ENCODE measurements around the gene SCARB2. TPM values are rescaled to one million over a fixed set of nuclear protein-coding genes. Genes with fewer than 3 reads are reported as not detected.

SCARB2 gene
- total and polyA plus RNA-seq, 12 donors = 76.6 to 199 (median 105) TPM

DNA sequence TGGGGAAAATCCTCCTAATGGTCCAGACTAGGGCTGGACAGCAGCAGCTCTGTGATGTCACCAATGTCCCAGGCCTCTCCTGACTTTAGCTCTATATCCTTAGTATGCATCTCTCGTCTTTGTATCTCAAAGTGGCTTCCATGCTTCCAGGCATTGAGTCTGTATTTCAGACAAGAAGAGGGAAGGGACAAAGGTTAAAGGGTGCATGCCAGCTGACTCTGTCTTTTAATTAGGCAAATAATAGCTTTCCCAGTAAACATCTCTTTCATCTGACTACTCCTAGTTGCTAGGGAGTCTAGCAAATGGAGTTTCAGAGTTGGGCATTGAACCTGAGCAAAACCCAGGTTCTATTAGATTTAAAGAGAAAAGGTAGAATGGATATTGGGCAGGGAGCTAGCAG lies 43.3 kb upstream of the SCARB2 start:
- TF ChIP-seq, protein P1, sequence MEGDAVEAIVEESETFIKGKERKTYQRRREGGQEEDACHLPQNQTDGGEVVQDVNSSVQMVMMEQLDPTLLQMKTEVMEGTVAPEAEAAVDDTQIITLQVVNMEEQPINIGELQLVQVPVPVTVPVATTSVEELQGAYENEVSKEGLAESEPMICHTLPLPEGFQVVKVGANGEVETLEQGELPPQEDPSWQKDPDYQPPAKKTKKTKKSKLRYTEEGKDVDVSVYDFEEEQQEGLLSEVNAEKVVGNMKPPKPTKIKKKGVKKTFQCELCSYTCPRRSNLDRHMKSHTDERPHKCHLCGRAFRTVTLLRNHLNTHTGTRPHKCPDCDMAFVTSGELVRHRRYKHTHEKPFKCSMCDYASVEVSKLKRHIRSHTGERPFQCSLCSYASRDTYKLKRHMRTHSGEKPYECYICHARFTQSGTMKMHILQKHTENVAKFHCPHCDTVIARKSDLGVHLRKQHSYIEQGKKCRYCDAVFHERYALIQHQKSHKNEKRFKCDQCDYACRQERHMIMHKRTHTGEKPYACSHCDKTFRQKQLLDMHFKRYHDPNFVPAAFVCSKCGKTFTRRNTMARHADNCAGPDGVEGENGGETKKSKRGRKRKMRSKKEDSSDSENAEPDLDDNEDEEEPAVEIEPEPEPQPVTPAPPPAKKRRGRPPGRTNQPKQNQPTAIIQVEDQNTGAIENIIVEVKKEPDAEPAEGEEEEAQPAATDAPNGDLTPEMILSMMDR (IDR thresholded peaks at IDR 0.05) = no peak
- no peak overlapping the region for H3K27ac ChIP-seq
- H3K27me3 ChIP-seq = peaks cover 0 to 24% (median 8%) of the 10 kb centered on the region in 7 donors
- no peak overlapping the region for H3K4me3 ChIP-seq
- peaks cover 0 to 4% (median 0%) of the 10 kb centered on the region in 9 donors for H3K4me1 ChIP-seq
- no peaks in the 10 kb centered on the region for H3K36me3 ChIP-seq
- ATAC-seq (no peak), DNase-seq (no peak)
- WGBS, 2 donors = 76 to 81% methylated on average over 1 of the region's 1 CpG
- intact Hi-C loops (cut with DNase I) = loop anchor here in 3 of 10 donors (10.0 kb wide), 2 partner anchors 72 to 82 kb away; no protein-coding TSS in a partner anchor
- H3K9me3 ChIP-seq = no peaks in the 10 kb centered on the region

DNA sequence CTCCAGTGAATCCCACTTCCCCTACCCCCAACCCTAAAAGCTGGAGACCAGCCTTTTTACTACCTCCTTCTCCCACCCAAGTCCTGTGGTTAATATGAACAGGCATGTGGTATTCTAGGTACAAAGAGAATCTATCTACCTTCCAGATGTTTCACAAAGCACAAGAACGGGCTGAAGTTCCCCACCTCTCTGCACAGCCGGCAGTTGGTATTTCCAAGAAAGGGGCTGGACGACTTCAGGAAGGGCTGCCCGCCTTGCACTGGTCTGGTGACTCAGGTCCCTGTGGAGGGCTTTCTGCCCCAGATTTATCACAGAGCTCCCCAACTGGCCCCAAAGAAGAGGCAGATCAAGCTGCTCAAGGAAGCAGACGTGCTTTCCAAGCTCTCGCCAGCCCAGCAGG lies 42.4 kb upstream of the SCARB2 start:
- DNase-seq = no peak
- TF ChIP-seq, protein P1 (IDR thresholded peaks at IDR 0.05) = no peak
- Histone ChIP-seq H3K27me3 (peaks cover 0 to 34% (median 13%) of the 10 kb centered on the region in 7 donors), H3K4me3 (no peak overlapping the region), H3K27ac (no peak overlapping the region), H3K4me1 (peaks cover 0 to 12% (median 3%) of the 10 kb centered on the region in 9 donors), H3K9me3 (no peaks in the 10 kb centered on the region), H3K36me3 (no peaks in the 10 kb centered on the region)
- WGBS, 2 donors = 86 to 89% methylated on average over 6 of the region's 6 CpGs
- intact Hi-C loops (cut with DNase I) = loop anchor here in 3 of 10 donors (10.0 kb wide), 2 partner anchors 71 to 81 kb away; no protein-coding TSS in a partner anchor
- ATAC-seq = no peak

DNA sequence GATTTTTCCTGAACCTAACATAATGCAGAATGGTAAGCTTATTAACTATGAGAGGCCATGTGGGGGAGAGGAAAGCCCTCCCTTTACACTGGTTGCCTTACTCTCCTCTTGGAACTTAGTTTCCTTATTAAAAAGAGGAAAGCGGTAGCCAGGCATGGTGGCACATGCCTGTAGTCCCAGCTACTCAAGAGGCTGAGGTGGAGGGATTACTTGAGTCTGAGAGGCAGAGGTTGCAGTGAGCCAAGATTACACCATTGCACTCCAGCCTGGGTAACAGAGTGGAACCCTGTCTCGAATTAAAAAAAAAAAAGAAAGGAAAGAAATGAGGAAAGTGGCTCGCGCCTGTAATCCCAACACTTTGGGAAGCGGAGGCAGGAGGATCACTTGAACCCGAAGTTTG lies 39.9 kb upstream of the SCARB2 start:
- no peak overlapping the region for H3K4me3 ChIP-seq
- no peak overlapping the region for H3K27ac ChIP-seq
- no peaks in the 10 kb centered on the region for H3K36me3 ChIP-seq
- ATAC-seq (no peak), DNase-seq (no peak)
- H3K27me3 ChIP-seq = peaks cover 0 to 57% (median 17%) of the 10 kb centered on the region in 7 donors
- TF ChIP-seq, protein P1 (IDR thresholded peaks at IDR 0.05) = no peak
- WGBS, 2 donors = 80 to 86% methylated on average over 6 of the region's 6 CpGs
- H3K9me3 ChIP-seq = no peaks in the 10 kb centered on the region
- peaks cover 0 to 15% (median 7%) of the 10 kb centered on the region in 9 donors for H3K4me1 ChIP-seq
- intact Hi-C loops (cut with DNase I) = loop anchor here in 5 of 10 donors (2.0 to 10.0 kb wide), 4 partner anchors 41 to 79 kb away; partner anchors contain the start of genes SCARB2 (in 1 of the 5) and STBD1 (in 1 of the 5)

DNA sequence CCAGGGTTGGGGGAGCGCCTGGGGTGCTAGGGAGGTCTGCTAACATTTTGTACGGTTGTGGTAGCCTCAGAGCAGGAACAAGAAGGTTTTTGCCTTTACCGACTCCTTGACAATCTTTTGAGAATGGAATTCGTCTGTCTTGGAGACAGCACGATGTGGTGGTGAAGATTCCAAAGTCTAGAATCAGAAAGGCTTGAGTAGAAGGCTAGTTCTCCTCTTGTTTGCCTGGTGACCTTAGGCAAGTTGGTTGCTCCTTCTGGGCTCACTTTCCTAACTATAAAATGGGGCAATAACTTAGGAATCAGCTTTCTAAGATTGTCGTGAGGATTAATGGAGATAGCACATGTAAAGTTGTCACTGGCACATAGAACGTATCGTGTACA lies 38.6 kb upstream of the SCARB2 start:
- H3K9me3 ChIP-seq = no peaks in the 10 kb centered on the region
- peaks cover 0 to 62% (median 17%) of the 10 kb centered on the region in 7 donors for H3K27me3 ChIP-seq
- 76 to 79% methylated on average over 8 of the region's 8 CpGs for WGBS, 2 donors
- TF ChIP-seq, protein P1 (IDR thresholded peaks at IDR 0.05) = no peak
- H3K27ac ChIP-seq = no peak overlapping the region
- peak overlapping the region in 9 of 10 donors; percentile 44 to 77 (median 68) for H3K4me3 ChIP-seq
- intact Hi-C loops (cut with DNase I) = loop anchor here in 5 of 10 donors (2.0 to 10.0 kb wide), 4 partner anchors 40 to 77 kb away; partner anchors contain the start of genes SCARB2 (in 1 of the 5) and STBD1 (in 1 of the 5)
- no peaks in the 10 kb centered on the region for H3K36me3 ChIP-seq
- DNase-seq = no peak
- no peak for ATAC-seq
- H3K4me1 ChIP-seq = peaks cover 0 to 15% (median 7%) of the 10 kb centered on the region in 9 donors
